Brain pericyte (primary cell): Measurements from ENCODE around the gene ZC3H13.

Experiments used
- DNase-seq: peaks from one replicate; pipeline ENCODE4 v3.0.0-alpha.2; 2012; ENCODE audit warnings: low read depth, low spot score

The ZC3H13 gene

GRCh38 chr13:46059405-46059804 is 6.9 kb upstream of the ZC3H13 start:
- DNase-seq, result no peak

- DNase-seq, result no peak
Measured at GRCh38 chr13:46058268-46058667, 5.7 kb upstream of the ZC3H13 start.

DNA sequence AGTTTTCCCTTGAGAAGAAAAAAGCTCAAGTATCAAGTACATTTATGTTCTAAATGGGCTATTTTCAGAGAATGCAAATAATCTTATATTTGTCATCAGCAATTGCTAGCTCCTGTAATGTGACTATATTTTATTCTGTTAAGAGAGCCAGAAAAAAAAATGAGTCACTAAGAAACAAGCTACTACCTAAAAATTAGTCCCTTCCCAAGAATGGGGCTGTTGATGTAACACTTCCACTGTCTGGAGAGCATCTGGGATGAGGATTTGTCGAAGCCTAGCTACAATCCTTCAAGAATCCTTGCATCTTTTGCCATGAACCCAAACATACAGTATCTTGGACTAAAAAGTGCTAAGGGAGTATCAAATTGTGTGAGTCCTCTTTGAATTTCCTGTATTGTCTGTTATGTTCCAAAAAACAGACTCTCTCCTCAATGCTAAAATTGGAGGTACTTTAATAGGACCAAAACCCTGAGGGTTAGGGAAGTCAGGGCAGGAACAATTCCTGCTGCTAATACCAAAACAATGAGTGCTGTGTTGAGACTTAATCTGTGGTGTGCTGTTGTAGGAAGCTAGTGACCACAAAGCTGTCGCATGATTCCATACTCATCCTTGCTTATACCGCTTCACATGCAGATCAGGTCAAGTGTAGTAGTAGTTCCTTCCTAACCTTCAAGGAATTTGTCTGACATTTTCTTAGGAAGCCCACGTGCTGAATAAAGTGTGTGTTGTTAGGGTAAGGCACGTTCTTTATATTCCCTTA is 4.9 kb upstream of the ZC3H13 start:
- no peak for DNase-seq

DNA sequence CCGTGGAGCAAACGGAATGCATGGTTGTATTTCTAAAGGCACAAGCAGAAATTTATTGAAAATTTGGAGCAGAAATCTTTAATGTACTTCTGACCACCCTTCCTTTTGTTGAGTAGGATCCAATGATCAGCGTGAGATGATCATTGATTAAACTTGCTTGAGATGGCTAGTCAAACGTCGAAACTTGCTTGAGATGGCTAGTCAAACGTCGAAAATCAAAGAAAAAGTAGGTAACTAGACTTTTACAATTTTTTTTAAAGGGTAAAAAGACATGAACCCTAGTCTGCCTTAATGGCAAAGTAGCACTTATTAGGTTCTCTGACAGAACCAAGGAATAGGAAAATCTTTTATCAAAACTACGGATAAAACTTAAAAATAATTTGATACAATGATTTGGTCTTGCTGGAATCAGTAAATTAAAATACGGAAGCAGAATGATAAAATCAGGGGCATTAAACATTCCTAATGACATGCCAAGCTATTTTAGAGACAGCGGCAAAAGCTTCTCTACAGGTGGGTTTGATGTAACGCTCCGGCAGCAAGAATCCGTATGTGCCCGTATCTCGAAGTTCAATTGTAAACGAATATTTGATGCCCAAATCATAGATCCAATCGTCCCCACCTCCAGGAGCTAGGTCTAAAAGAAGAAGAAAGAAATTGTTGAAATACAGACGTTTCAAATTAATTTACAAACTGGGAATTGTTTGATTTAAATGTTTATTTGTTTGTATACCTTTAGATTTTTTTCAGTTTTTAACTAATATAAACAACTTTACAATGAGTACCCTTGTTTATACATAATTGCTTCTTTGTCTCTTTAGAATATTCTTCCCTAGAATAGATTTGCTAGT is 841 bp upstream of the ZC3H13 start:
- DNase-seq, result no peak

GRCh38 chr13:46051968-46052318 is 603 bp downstream of the ZC3H13 start:
- DNase-seq, result no peak

DNA sequence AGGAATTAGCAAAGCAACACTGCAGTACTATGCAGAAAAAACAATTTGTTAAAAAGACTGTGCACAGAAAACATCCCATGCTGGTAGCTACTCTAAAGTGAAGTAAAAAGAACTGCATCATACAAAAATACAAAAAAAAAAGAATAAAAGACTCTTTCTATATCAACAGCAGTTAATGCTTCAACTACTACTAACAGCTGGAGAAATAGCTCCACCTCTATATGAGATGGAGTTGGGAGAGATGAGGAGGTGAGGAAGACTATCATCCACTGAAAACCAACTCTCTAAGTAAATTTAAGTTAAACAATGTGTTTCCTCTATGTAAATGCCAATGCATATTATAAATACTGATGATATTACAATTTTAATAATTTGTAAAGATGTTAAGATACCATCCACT is 1.8 kb downstream of the ZC3H13 start:
- DNase-seq, result no peak

DNA sequence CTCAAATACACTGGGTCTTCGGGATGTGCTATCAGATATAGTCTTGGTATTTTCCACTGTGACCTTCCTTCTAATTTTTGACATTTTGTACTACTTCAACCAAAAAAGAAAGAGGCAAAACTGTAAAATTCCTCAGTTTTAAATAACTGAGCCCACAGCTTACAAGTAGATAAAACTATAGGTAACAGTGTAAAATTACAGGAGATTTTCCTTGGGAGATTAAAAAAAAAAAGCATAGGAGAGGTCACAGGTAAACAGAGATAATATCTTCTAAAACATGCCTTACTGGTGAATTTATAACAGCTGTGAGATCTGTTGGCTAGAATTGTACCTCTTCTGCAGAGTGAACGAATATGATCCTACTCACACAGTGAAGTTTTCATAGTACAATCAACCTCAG is 7.1 kb downstream of the ZC3H13 start:
- no peak for DNase-seq

DNA sequence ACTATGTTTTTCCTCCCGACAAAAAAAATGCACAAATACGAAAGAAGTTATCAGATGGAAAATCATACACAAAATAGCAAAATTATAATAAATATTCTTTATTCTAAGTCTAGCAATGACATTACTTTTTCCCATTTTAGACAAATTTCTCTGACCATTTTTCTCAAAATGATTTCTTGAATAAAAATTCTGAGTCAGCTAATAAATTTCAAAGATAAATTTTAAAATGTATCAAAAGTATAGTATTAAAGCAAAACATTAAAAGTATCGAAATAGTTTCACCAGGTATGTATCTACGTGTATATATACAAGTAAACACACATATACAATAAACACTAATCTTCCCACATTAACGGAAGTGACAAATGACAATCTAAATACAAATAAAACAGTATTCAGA is 8.9 kb downstream of the ZC3H13 start:
- DNase-seq, result no peak

GRCh38 chr13:46041419-46041839 is 11.1 kb downstream of the ZC3H13 start:
- no peak for DNase-seq

DNA sequence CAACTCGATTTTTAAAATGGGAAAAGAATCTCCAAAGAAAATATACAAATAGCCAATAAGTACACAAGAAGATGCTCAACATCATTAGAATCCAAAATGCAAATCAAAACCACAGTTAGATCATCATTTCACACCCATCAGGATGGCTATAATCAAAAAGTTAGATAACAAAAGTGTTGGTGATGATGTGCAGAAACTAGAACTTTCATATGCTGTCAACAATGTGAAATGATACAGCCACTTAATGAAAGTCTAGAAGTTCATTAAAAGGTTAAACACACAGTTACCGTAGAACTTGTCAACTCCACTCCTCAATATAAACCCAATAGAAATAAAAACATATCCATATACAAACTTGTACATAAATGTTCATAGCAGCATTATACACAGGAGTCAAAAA is 11.8 kb downstream of the ZC3H13 start:
- no peak for DNase-seq

DNA sequence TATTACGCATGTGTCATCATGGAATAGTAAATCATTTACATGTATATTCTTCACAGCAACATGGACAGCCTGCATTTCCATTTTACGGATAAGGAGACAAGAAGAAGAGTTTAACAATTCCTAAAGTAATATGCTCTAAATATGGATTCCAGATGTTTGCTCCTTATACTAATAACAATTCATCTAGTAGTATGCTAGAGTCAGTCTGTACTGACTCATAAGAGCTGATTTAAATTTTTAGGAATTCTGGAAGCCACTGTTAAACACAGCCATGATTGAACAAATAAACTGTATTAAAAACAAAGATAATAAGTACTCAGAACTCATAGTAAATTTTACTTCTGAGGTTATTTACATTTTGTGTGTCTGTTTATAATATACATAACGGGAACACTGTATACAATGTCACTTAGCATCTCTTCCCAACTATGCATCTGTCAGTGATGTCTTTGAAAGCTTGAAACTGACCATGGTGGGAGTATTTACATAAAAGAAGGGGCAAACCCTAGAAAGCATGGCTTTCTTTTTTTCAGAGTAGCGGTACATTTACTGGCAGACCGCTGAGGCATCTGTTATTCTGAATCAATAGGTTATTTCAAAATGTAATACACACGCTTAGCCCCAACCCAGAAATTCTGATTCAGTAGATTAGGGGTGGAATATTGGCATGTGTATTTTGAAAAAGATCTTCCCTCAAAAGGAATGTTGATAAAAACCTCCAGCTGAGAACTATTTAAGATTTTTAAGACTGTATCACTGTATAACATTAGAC is 12.9 kb downstream of the ZC3H13 start:
- DNase-seq, result no peak

DNA sequence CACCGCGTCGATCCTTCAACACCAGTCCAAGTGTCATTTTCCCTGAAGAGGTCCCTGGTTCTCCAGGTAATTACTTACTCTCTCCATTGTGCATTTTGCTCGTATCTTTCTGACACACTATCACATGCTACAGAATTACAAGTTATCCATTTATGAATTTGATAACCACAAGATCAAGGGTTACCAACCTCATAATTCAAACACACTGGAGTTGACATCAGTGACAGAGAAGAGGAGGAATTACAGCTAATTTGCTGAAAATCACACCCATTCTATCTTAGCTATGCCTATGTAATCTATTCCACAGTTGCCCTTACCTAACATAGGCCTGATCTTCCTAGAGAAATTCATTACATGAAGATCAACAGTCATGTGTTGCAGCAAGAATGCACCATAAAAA is 14.2 kb downstream of the ZC3H13 start:
- DNase-seq, result no peak

DNA sequence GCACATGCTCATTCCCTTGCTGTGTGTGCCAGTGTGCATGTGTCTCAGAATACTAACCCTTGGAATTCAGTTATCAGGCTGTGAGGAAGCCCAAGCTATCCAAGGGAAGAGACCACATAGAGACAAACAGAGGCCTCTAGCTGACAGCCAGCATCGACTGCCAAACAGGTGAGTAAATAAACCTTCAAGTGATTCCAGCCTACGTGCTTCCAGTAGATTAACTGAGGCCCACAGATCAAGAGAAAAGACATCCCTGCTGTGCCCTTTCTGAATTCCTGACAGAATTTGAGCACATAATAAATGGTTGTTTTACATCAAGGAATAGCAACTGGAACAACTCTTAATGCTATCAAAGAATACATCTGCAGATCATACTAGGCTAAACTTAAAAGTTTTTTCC is 17.5 kb downstream of the ZC3H13 start:
- no peak for DNase-seq

- DNase-seq, result no peak
Measured at GRCh38 chr13:46032341-46032740, 20.2 kb downstream of the ZC3H13 start.

DNA sequence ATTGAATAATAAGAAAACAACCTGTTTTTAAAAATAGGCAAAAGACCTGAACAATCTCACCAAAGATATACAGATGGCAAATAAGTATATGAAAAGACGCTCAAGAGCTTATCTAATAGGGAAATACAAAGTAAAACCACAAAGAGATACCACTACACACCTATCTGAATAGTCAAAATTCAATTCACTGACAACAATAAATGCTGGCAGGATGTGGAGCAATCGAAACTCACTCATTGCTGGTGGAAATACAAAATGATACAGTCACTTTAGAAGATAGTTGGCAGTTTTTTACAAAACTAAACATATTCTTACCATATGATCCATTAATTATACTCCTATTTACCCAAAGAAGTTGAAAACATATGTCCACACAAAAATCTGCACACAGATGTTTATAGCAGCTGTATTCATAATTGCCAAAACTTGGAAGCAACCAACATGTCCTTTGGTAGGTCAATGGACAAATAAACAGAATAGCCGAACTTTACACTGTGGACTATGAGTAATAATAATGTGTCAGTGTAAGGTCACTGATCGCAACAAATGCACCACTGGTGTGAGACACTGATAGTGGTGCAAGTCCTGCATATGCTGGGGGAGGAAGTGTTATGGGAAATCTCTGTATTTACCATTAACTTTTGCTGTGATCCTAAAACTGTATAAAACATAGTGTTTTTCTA is 20.8 kb downstream of the ZC3H13 start:
- DNase-seq, result no peak

- no peak for DNase-seq
Measured at GRCh38 chr13:46025157-46025556, 27.4 kb downstream of the ZC3H13 start.

DNA sequence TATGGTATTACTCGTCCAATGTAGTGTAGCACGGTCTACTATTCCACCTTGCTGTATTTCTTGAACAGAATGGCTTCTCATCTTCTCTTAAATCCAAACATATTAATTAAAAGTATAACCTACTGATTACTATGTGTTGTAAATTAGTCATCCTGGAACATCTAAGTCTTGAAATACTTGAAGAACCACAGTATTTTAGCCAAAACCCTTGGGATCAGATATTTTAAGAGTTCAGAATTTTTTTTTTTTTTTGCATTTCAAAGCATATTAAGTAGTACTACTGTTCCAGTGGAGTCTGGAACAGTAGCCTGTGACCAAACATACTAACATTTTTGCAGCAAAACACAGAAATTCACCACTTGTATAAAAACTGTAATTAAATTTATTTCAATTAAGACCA is 30.1 kb downstream of the ZC3H13 start:
- no peak for DNase-seq

GRCh38 chr13:46016216-46016615 is 36.3 kb downstream of the ZC3H13 start:
- no peak for DNase-seq

DNA sequence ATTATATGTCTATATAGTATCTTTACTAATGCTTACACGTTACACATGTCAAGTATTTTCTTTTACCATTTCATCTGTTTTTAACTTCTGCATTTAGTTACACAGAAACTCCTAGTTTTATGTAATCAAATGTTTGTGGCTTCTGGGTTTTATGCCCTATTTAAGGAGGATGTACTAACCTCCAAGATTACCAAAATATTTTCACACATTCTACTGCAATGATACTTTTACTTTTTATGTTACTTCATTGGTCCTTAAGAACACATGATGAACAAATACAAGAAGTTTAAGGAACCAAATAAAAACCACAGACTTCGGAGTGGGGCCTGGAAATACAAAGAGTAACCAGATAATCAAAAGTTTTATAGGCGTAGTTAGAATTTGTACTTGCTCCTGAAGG is 37.2 kb downstream of the ZC3H13 start:
- no peak for DNase-seq

GRCh38 chr13:46012404-46012803 is 40.1 kb downstream of the ZC3H13 start:
- DNase-seq, result no peak

- DNase-seq, result no peak
Measured at GRCh38 chr13:46010148-46010547, 42.4 kb downstream of the ZC3H13 start.

GRCh38 chr13:46008631-46009030 is 43.9 kb downstream of the ZC3H13 start:
- DNase-seq, result no peak
